ENCODE data around the gene ZNF76. TPM values are rescaled to one million over a fixed set of nuclear protein-coding genes. Genes with fewer than 3 reads are reported as not detected.
A peak's percentile ranks its signal among the peaks of the same experiment; 100 is the strongest.

The ZNF76 gene
- total and polyA plus RNA-seq, 2 of the 8 experiments (the other 6 are each of a cell fraction or from before 2014, with no cell fraction given): 17.9 to 23.9 TPM

DNA sequence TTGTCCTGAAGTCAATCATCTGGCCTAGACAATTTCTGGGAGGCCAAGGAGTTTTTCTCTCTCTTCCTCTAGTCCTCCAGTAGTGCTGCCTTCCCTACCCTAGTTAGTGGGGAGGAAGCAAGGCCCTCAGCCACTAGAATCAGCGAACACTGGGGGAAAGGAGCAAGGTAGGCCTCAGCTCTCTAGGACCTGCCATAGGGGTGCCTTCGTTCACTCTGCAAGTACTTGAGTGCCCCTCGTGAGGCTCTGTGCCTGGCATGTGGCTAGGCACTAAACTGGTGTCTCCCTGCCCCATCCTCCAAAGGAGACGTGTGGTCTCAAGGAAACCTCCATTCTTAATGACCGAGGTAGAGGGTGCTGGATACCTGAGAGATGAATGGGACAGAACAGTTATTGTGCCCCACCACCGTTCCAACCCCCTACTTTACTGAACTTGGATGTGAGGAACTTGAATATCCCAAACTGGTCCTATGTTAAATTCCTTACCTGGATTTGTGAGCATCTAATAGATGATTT is 39.1 kb downstream of the ZNF76 start:
- no peak overlapping the region for H3K23ac ChIP-seq (ENCODE audit: insufficient read length)
- no peaks in the 10 kb centered on the region; the same call in 1 of the 2 replicates for H3K79me1 ChIP-seq (ENCODE audit: low read depth, low read length)
- H3K9me3 ChIP-seq (ENCODE audit: insufficient read depth in 2 of 2, low read depth in 1 of 2, low read length in 1 of 2): no peaks in the 10 kb centered on the region
- H3K56ac ChIP-seq (replicated peaks; ENCODE audit: insufficient read length, low read depth, low read length): no peak overlapping the region
- FAIRE-seq (no peak), DNase-seq (ENCODE audit: low read depth in 1 of 2, low spot score in 2 of 2) (no peak)
- no peak overlapping the region for H2BK120ac ChIP-seq (replicated peaks; ENCODE audit: low read depth, low read length)
- H3K4me2 ChIP-seq (ENCODE audit: insufficient read depth in 1 of 2, low read depth in 2 of 2, low read length in 2 of 2): peak overlapping the region in 1 of 2 experiments; percentile 4; a peak in 1 of 4 replicates
- 93% methylated on average over 6 of the region's 6 CpGs; no CpG with 5 or more reads in 1 of the 2 experiments for WGBS, 2 experiments (ENCODE audit: extremely low coverage in 1 of 2, insufficient coverage in 1 of 2, insufficient read length in 1 of 2, insufficient replicate concordance in 2 of 2, low coverage in 1 of 2, low lambda C conversion rate in 2 of 2, missing lambda C conversion rate in 1 of 2)
- no peak overlapping the region for H3K4me3 ChIP-seq (ENCODE audit: extremely low read depth in 1 of 4, insufficient read depth in 2 of 4, low read depth in 3 of 4, low read length in 4 of 4)
- H3K9ac ChIP-seq (replicated peaks in 1 of 4; ENCODE audit: extremely low read depth in 1 of 4, low read depth in 3 of 4, low read length in 3 of 4): no peak overlapping the region
- no peak overlapping the region for H3K14ac ChIP-seq (ENCODE audit: insufficient read length)
- no peak overlapping the region for H3K27ac ChIP-seq (ENCODE audit: low read depth, low read length)
- H2AFZ ChIP-seq (ENCODE audit: low read length): no peak overlapping the region
- no peak overlapping the region for H2BK5ac ChIP-seq (ENCODE audit: low read depth, low read length)
- H4K20me1 ChIP-seq (replicated peaks in 1 of 2; ENCODE audit: control insufficient read depth in 1 of 2, insufficient read depth in 2 of 2, low read length in 2 of 2): no peaks in the 10 kb centered on the region
- no peak overlapping the region for H4K91ac ChIP-seq (replicated peaks; ENCODE audit: insufficient read length, low read length)
- POLR2A ChIA-PET (ENCODE audit: partially characterized antibody): interaction anchor here (0.6 to 6.5 kb wide), 4 partner anchors 12 to 188 kb away, joined by 3 to 40 read pairs (median 4); partner anchors contain the start of gene RPL10A
- no peaks in the 10 kb centered on the region for H3K27me3 ChIP-seq (replicated peaks in 1 of 4; ENCODE audit: control insufficient read depth in 3 of 4, extremely low read depth in 1 of 4, insufficient read depth in 3 of 4, low read length in 3 of 4)
- peaks cover 0 to 2% (median 2%) of the 10 kb centered on the region in 4 experiments; a peak in 2 of 8 replicates for H3K36me3 ChIP-seq (ENCODE audit: control insufficient read depth in 2 of 4, insufficient read depth in 4 of 4, low read length in 3 of 4)
- CTCF ChIA-PET (ENCODE audit: partially characterized antibody): interaction anchor here (1.0 to 20.6 kb wide), 14 partner anchors 10 to 414 kb away, joined by 3 to 358 read pairs (median 17); partner anchors contain the start of genes FANCE, PPARD and RPL10A
- no peak overlapping the region for H4K8ac ChIP-seq (ENCODE audit: extremely low read depth, insufficient read depth, low read length)
- no peak overlapping the region for H3K4ac ChIP-seq (replicated peaks; ENCODE audit: insufficient read length, low read depth, low read length)
- H2BK15ac ChIP-seq (ENCODE audit: low read length): peak overlapping the region; percentile 93
- H3K4me1 ChIP-seq (replicated peaks in 1 of 4; ENCODE audit: control insufficient read depth in 3 of 4, insufficient read depth in 4 of 4, low read length in 3 of 4): peaks cover 6 to 18% (median 12%) of the 10 kb centered on the region in 4 experiments
- H4K5ac ChIP-seq (ENCODE audit: insufficient read length, low read depth, low read length): no peak overlapping the region
- H2AK5ac ChIP-seq (ENCODE audit: low read depth, low read length): 0 out of 2 replicates have a peak overlapping the region, but pooled peaks have one; percentile 11
- H3K79me2 ChIP-seq (ENCODE audit: control insufficient read depth in 1 of 2, insufficient read depth in 2 of 2, low read length in 2 of 2): no peaks in the 10 kb centered on the region
- H3K23me2 ChIP-seq (ENCODE audit: low read depth, low read length): no peaks in the 10 kb centered on the region; the same call in 1 of the 2 replicates
- peak overlapping the region; percentile 60; the same call in 1 of the 2 replicates for H2BK12ac ChIP-seq (ENCODE audit: low read depth, low read length)
- no peak overlapping the region for H3K18ac ChIP-seq (ENCODE audit: extremely low read depth, low read length)
- peak overlapping the region; percentile 2 for H2BK20ac ChIP-seq (ENCODE audit: low read length)
- TF ChIP-seq SP2 (IDR thresholded peaks at IDR 0.05; ENCODE audit: low read length): no peak
